ENCODE data around the gene LTBP1.

DNA sequence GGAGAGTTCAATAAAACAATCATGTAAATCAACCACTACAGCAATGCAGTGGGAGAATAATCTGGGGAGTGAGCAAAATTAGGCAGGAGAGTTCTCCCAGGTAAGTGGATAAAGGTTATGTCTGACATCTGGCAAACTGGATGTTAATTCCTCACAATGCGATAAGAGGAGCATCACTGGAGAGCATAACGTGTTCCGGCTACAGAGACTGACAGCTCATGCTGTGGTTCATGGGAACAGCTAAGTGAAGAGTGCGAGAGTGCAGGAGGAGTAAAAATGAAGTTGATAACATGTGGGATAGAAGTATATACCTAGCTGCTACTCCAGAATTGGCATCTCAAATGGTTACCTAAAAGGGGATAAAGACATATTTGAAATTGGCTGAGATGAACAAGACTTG is 153.2 kb downstream of the LTBP1 start:
- no peak for TF ChIP-seq POLR2A (IDR thresholded peaks at IDR 0.05)
- TF ChIP-seq, protein P1, sequence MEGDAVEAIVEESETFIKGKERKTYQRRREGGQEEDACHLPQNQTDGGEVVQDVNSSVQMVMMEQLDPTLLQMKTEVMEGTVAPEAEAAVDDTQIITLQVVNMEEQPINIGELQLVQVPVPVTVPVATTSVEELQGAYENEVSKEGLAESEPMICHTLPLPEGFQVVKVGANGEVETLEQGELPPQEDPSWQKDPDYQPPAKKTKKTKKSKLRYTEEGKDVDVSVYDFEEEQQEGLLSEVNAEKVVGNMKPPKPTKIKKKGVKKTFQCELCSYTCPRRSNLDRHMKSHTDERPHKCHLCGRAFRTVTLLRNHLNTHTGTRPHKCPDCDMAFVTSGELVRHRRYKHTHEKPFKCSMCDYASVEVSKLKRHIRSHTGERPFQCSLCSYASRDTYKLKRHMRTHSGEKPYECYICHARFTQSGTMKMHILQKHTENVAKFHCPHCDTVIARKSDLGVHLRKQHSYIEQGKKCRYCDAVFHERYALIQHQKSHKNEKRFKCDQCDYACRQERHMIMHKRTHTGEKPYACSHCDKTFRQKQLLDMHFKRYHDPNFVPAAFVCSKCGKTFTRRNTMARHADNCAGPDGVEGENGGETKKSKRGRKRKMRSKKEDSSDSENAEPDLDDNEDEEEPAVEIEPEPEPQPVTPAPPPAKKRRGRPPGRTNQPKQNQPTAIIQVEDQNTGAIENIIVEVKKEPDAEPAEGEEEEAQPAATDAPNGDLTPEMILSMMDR (IDR thresholded peaks at IDR 0.05): no peak
